Measurements from ENCODE around the gene ZCCHC18.
"Not testable (repeated sequence)": the region's sequence is repeated elsewhere in the genome, so short reads cannot be mapped to it uniquely, and the experiment has no call there.

ZCCHC18 gene

GRCh38 chrX:104112326-104112951, at the start of gene ZCCHC18:
Gene ZCCHC18 (plus strand): TSS chrX:104112523. CDS start chrX:104114112, 1,589 bp downstream.
- TF ChIP-seq ZNF8 (CRISPR knock-in tag; IDR thresholded peaks at IDR 0.05) (no peak), ZNF70 (CRISPR knock-in tag; IDR thresholded peaks at IDR 0.05) (no peak), TCF4 (CRISPR knock-in tag; IDR thresholded peaks at IDR 0.05; ENCODE audit: borderline replicate concordance) (no peak), PPARA (CRISPR knock-in tag; IDR thresholded peaks at IDR 0.05; ENCODE audit: borderline replicate concordance) (no peak), GLIS3 (CRISPR knock-in tag; IDR thresholded peaks at IDR 0.05) (no peak), SNAI2 (CRISPR knock-in tag; IDR thresholded peaks at IDR 0.05) (no peak), ISL1 (CRISPR knock-in tag; IDR thresholded peaks at IDR 0.05) (no peak), ZFP30 (CRISPR knock-in tag; IDR thresholded peaks at IDR 0.05) (no peak), CSDC2 (CRISPR knock-in tag; IDR thresholded peaks at IDR 0.05) (no peak), ZFP3 (CRISPR knock-in tag; IDR thresholded peaks at IDR 0.05) (no peak), OSR1 (CRISPR knock-in tag; IDR thresholded peaks at IDR 0.05) (no peak), ZNF565 (CRISPR knock-in tag; conservative IDR thresholded peaks at IDR 0.05; ENCODE audit: low read depth) (no peak), BACH2 (CRISPR knock-in tag; IDR thresholded peaks at IDR 0.05; ENCODE audit: borderline replicate concordance) (no peak), ZC3H10 (CRISPR knock-in tag; IDR thresholded peaks at IDR 0.05) (no peak), ARNTL (CRISPR knock-in tag; IDR thresholded peaks at IDR 0.05; ENCODE audit: borderline replicate concordance, low read depth) (no peak), TOX (CRISPR knock-in tag; IDR thresholded peaks at IDR 0.05; ENCODE audit: borderline replicate concordance) (no peak), ESRRG (CRISPR knock-in tag; IDR thresholded peaks at IDR 0.05) (no peak), TSHZ2 (CRISPR knock-in tag; IDR thresholded peaks at IDR 0.05) (no peak), POU6F1 (CRISPR knock-in tag; IDR thresholded peaks at IDR 0.05; ENCODE audit: borderline replicate concordance, low read depth) (no peak)

GRCh38 chrX:104062636-104063035, 49.7 kb upstream of the ZCCHC18 start:
- ATAC-seq: not testable (repeated sequence)

More at GRCh38 chrX:104112326-104112951, at the start of gene ZCCHC18:
- ATAC-seq: peak; percentile 89

- peak; percentile 98 for ATAC-seq
These were observed 36.4 kb upstream of the ZCCHC18 start, which contains the start of gene TMSB15C for GRCh38 chrX:104075778-104076445. Gene TMSB15C (minus strand): TSS chrX:104076236.

- 0 out of 3 replicates have a peak, but pooled peaks have one; percentile 20 for ATAC-seq
These were observed 34.5 kb upstream of the ZCCHC18 start for GRCh38 chrX:104077854-104078253.

- no peak for ATAC-seq
- TF ChIP-seq ISL1 (CRISPR knock-in tag; IDR thresholded peaks at IDR 0.05) (no peak), TCF4 (CRISPR knock-in tag; IDR thresholded peaks at IDR 0.05; ENCODE audit: borderline replicate concordance) (no peak), PATZ1 (CRISPR knock-in tag; IDR thresholded peaks at IDR 0.05; ENCODE audit: borderline replicate concordance) (no peak), CSRNP3 (CRISPR knock-in tag; IDR thresholded peaks at IDR 0.05) (no peak), ESRRG (CRISPR knock-in tag; IDR thresholded peaks at IDR 0.05) (no peak), ARNTL (CRISPR knock-in tag; IDR thresholded peaks at IDR 0.05; ENCODE audit: borderline replicate concordance, low read depth) (no peak), ZFP3 (CRISPR knock-in tag; IDR thresholded peaks at IDR 0.05) (no peak), ZNF565 (CRISPR knock-in tag; conservative IDR thresholded peaks at IDR 0.05; ENCODE audit: low read depth) (no peak), POU6F1 (CRISPR knock-in tag; IDR thresholded peaks at IDR 0.05; ENCODE audit: borderline replicate concordance, low read depth) (no peak), RARB (CRISPR knock-in tag; IDR thresholded peaks at IDR 0.05) (no peak), OSR1 (CRISPR knock-in tag; IDR thresholded peaks at IDR 0.05) (no peak), ZNF70 (CRISPR knock-in tag; IDR thresholded peaks at IDR 0.05) (no peak), ZNF8 (CRISPR knock-in tag; IDR thresholded peaks at IDR 0.05) (no peak), CSDC2 (CRISPR knock-in tag; IDR thresholded peaks at IDR 0.05) (no peak), CREB5 (CRISPR knock-in tag; IDR thresholded peaks at IDR 0.05; ENCODE audit: low read depth) (no peak)
These were observed 28.3 kb upstream of the ZCCHC18 start for GRCh38 chrX:104084063-104084462.

All from SK-N-SH treated with all-trans-retinoic acid at 6 μM for 48 hours (cell line).